GM19025 (cell line): Measurements from ENCODE around the gene PCDH12.
A peak's percentile ranks its signal among the peaks of the same experiment; 100 is the strongest.
"Not testable (repeated sequence)": the region's sequence is repeated elsewhere in the genome, so short reads cannot be mapped to it uniquely, and the experiment has no call there.

ENCODE experiments used
- ATAC-seq: cut with Tn5 transposase; IDR thresholded peaks from one replicate; pipeline ENCODE4 v1.9.1; 2021; ENCODE audit warnings: mild to moderate bottlenecking, low read depth, moderate library complexity; ENCODE audit not compliant: unreplicated experiment

The PCDH12 gene

DNA sequence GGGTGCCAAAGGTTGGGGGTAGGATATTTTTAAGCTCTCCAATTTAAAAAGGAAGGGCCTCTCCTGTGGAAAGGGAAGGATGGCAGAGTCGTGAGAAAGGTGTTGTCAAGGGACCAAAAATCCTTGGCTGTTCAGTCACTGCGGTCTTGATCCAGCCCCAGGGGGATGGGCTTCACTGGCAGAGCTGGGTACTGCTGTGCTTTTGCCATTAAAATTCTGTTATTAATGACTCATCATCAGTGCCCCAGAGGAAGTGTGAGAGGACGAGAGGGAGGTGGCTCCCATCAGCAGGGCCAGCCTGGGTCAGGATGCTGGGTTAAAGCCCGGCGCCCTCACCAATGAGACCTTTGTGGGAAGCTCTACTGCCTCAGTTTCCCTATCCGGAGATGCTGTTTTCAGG lies 16.7 kb downstream of the PCDH12 start:
- ATAC-seq = no peak

GRCh38 chr5:141940695-141941271 lies 17.2 kb downstream of the PCDH12 start:
- ATAC-seq = no peak

GRCh38 chr5:141935538-141935937 lies 22.5 kb downstream of the PCDH12 start:
- no peak for ATAC-seq

GRCh38 chr5:141934099-141934844 lies 23.7 kb downstream of the PCDH12 start:
- ATAC-seq = no peak

DNA sequence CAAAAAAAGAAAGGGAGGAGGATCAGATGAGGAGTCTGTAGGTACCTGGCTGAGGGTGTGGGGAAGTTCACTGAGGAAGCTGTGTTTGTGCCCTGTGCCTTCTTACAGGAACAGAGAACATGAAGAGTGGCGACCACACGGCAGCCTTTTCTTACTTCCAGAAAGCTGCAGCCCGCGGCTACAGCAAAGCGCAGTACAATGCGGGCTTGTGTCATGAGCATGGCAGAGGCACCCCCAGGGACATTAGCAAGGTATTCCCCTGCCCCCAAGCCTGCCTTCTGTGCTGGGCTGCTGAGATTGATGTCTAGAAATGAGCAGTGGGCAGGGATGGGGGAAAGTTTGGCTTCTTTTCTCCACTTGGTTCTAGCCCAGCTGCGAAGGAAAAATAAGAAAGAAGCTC lies 24.9 kb downstream of the PCDH12 start:
- ATAC-seq = no peak

DNA sequence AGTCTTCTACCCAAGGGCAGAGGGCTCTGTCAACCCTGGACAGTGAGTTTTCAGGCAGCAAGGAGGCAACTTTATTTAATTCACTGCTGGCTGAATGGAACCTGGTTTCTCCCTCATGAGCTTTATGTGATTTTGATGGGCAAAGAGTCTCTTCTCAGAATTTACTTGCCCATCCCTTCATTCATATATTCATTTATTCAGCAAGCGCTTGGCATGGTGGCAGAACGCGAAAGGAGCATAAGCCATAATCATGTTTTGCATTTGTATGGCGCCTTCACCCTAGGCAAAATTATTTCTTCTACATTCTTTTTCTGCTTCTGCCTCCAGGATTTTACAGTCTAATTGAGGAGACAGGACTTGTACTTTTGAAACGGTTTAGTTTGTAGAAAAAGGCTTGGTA lies 26.3 kb downstream of the PCDH12 start:
- no peak for ATAC-seq

GRCh38 chr5:141929398-141930058 lies 28.5 kb downstream of the PCDH12 start:
- no peak for ATAC-seq

DNA sequence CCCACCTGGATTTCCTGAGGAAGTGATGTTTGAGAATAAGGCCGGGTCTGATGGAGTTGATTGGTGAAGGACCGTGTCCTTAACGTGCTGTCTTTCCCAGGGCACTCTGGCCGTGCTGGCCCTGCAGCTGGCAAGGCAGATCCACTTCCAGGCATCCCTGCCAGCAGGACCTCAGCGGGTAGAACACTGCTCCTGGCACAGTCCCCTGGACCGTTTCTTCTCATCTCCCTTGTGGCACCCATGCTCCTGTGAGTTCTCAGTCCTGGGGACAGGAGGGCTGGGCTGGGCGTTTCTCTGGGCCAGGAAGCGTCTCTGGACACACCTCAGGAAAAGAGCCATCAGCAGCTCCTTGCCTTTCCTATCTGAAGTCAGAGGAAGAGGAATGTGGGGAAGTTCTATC lies 30.0 kb downstream of the PCDH12 start:
- no peak for ATAC-seq

DNA sequence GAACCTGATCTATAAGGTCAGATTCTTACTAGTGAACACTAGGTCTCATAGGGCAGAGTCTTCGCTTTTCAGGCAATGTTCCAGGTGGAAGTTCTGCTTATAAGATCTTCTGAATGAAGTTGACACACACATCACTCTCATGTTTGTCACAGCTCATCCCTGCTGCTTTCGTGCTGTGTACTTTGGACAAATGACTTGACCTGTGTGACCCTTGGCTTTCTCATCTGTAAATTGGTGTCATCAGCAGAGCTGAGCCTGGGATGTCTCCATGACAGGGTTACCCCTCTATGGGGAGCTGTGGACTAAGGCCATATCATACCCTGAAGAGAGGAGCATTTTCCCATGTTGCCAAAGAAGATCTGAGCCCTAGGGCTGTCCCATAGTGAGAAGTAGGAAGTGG lies 31.6 kb downstream of the PCDH12 start:
- ATAC-seq = no peak

DNA sequence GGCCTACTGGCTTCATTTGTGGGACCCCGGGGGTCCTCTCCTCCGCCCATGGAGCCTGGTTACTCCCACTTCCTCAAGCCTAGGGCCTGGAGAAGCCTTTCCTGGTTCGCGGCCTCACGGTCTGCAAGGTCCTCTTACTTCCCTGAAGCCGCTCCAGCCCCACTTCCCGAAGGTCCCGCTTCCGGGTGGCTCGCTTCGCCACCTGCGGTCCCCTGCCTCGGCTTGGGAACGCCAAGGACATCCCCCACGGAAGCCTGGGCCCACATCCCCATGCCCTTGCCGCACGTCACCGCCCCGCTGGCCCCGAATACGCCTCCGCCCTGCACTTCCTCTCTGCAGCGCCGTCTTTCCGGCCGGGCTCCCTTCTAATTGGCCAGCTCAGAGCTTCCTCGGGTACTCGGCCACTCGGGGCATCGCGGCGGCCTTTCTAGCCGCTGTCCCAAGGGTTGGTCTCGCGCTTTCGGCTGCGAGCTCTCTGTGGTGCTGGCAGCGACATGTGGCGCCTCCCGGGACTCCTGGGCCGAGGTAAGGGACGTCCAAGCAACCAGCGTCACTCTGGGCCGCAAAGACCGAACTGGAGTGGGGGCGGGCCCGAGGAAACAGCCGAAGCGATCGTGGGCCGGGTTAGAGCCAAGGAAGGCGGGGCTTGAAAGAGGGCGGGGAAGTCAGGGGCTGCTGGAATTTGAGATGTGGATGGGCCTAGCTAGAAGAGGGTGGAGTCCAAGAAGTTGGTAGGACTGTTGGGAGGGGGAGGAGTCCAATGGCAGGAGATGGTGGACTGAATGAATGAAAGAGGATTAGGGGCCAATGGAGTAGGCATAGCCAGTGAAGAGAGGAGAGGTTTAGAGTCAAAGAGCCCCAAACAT lies 34.3 kb downstream of the PCDH12 start, which contains the start of gene DELE1:
Gene DELE1 (plus strand): TSS at position 424 of the 866 bp plus-strand sequence. CDS start 71 bp downstream, at position 495.
- ATAC-seq = peak; percentile 97

DNA sequence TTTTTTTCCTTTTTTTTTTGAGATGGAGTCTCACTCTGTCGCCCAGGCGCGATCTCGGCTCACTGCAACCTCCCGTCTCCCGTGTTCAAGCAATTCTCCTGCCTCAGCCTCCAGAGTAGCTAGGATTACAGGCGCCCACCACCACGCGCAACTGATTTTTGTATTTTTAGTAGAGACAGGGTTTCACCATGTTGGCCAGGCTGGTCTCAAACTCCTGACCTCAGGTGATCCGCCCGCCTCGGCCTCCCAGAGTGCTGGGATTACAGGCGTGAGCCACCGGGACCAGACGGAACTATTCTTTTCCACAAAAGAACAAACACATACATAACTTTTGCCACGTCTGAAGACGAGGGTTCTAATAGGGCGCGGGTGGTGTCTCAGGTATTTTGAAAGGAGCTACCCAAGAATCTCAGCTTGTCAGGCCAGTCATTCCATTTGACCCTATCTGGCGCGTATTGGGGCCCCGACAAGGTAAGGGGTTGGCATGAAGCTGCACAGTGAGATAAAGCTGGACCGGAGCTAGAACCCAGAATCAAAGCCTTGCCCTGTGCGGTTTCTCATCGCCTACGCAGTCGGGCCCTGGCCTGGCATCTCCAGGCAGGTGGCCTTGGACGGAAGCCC lies 35.1 kb downstream of the PCDH12 start:
- ATAC-seq = not testable (repeated sequence)

- ATAC-seq = no peak
Observed at GRCh38 chr5:141920771-141921170, 37.2 kb downstream of the PCDH12 start.

- ATAC-seq = no peak
Observed at GRCh38 chr5:141919218-141920119, 38.5 kb downstream of the PCDH12 start.

DNA sequence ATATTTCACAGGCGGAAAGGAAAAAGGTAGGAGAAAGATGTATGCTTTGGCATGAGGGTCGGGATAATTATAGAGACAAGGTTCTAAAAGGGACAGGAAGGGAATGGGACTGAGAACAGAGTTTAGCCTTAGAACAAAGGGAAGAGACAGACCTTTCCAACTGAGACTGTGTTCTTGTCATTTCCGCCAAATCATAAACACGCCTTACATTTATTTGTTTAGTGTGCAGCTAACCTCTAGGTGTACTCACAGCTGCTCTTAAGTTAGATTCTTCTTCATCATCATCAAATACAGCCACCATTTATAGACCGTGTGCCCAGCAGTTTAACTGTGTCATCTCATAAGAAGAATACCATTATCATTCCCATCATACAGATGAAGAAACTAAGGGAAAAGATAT lies 40.2 kb downstream of the PCDH12 start:
- no peak for ATAC-seq

- ATAC-seq = no peak
Observed at GRCh38 chr5:141916522-141916921, 41.5 kb downstream of the PCDH12 start.

DNA sequence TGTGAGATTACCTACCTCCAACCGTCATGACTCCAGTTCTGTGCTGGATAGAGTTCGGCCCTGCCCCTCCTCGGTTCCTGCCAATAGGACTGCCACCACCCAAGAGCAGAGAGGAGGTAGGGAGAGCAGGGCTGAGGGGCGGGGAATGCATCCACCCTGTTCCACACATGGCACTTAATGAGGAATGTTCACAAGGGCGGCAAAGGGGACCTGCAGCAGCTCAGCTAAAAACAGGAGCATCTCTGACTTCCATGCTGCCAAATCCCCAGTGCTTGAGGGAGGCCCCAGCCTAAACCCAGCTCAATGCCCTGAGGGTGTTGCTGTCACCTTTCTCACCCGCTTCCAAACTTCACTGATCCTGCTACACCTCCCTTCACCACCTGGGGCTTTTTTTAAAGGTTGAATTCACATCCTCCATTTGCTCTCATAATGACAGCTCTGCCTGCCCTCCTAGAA lies 42.1 kb downstream of the PCDH12 start:
- no peak for ATAC-seq

DNA sequence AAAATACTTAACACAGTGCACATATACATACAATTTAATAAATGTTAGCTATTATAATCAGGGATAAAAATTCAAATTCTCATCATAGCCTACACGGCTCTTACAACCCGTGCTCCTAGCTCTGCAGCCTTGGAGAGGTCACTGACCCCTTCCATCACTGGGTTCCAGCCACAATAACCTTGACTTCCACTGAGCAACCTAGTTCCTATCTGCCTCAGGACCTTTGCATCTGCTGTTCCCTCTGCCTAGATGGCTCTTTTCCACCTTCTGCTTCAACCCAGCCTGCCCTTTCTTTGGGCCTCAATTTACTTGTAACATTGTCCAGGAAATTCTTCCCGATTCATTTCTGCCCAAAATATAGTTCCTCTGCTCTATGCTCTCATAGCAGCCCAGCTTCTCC lies 43.2 kb downstream of the PCDH12 start:
- ATAC-seq = no peak

DNA sequence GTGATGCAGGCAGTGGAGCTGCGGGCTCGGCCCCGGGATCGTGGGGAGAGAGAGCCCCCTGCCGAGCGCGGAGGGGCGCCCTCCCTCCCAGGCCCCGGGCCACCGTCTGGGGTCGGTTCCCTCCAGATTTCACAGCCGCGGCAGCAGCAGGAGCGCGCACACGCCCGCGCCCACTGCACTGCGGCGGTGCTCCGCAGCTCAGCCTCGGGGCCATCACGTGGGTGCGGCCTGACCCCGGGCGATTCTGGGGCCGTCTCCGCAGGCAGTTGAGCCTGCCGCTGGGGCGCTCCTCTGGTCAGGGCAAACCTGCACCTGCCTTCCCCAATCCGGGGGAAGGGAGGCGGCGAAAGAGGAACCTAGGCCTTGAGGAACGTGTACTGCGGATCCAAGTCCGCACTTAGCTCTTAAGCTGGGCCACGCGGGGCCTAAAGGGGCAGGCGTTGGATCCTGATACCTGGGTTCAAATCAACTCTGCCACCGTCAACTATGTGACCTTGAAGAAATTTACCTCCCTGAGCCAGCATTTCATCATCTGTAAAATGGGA lies 43.7 kb downstream of the PCDH12 start:
- ATAC-seq = peak; percentile 73
